RWPE2 (cell line): ENCODE data around the gene LRRN4.

Experiments used
- ATAC-seq: fragments of 200-7000 bp; cut with Tn5 transposase; 3 replicates; pipeline ENCODE4 v1.9.1; 2021; ENCODE audit warnings: low read depth
- DNase-seq: peaks from one replicate; pipeline ENCODE4 v3.0.0-alpha.2; 2020; ENCODE audit warnings: low spot score
- H3K27ac ChIP-seq: fragments of 450-650 bp; 2 replicates; pipeline ENCODE4 v1.5.1; 2017; ENCODE audit warnings: mild to moderate bottlenecking; ENCODE audit not compliant: poor library complexity, severe bottlenecking
- H3K27me3 ChIP-seq: fragments of 250-450 bp; sonication (Bioruptor Pico); 2 replicates; pipeline ENCODE4 v1.5.1; 2021; ENCODE audit warnings: mild to moderate bottlenecking, moderate library complexity; ENCODE audit not compliant: insufficient read depth, poor library complexity, severe bottlenecking
- H3K36me3 ChIP-seq: fragments of 250-450 bp; sonication (Bioruptor Pico); 2 replicates; pipeline ENCODE4 v1.5.1; 2020; ENCODE audit warnings: low read depth, mild to moderate bottlenecking, moderate library complexity
- H3K4me1 ChIP-seq: fragments of 250-450 bp; sonication (Bioruptor Pico); 2 replicates; pipeline ENCODE4 v1.5.1; 2021; ENCODE audit warnings: mild to moderate bottlenecking, moderate library complexity; ENCODE audit not compliant: insufficient read depth, poor library complexity, severe bottlenecking
- H3K4me3 ChIP-seq: fragments of 250-450 bp; sonication (Bioruptor Pico); 2 replicates; pipeline ENCODE4 v1.5.1; 2021; ENCODE audit warnings: mild to moderate bottlenecking, moderate library complexity; ENCODE audit not compliant: severe bottlenecking
- H3K9me3 ChIP-seq: fragments of 250-450 bp; sonication (Bioruptor Pico); 2 replicates; pipeline ENCODE4 v1.5.1; 2021; ENCODE audit warnings: mild to moderate bottlenecking, moderate library complexity; ENCODE audit not compliant: severe bottlenecking
- TF ChIP-seq, protein P1 (sequence below): fragments of 450-650 bp; IDR thresholded peaks from one replicate; pipeline ENCODE4 v1.5.1; 2017; ENCODE audit warnings: mild to moderate bottlenecking, moderate library complexity; ENCODE audit not compliant: poor library complexity, severe bottlenecking

LRRN4 gene

DNA sequence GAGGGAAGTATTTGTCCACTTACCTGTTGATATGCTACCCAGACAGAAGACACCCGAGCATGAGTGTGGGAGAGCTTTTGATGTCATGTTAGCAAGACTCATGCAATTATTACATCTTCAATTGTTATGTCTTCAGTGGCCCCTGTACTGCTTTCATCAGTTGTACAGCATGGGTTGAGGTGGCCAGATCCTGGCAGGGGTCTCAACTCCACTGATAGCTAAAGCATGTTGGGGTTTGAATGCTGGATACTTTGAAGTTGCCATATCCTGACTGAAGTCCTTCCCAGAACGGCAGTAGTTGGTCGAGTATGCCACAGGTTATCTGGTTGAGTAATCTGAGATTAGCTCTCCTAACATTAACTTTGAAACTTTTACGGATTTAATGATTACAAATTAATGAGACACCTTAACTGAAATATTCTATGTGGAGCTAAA lies 46.7 kb downstream of the LRRN4 start:
- TF ChIP-seq, protein P1, sequence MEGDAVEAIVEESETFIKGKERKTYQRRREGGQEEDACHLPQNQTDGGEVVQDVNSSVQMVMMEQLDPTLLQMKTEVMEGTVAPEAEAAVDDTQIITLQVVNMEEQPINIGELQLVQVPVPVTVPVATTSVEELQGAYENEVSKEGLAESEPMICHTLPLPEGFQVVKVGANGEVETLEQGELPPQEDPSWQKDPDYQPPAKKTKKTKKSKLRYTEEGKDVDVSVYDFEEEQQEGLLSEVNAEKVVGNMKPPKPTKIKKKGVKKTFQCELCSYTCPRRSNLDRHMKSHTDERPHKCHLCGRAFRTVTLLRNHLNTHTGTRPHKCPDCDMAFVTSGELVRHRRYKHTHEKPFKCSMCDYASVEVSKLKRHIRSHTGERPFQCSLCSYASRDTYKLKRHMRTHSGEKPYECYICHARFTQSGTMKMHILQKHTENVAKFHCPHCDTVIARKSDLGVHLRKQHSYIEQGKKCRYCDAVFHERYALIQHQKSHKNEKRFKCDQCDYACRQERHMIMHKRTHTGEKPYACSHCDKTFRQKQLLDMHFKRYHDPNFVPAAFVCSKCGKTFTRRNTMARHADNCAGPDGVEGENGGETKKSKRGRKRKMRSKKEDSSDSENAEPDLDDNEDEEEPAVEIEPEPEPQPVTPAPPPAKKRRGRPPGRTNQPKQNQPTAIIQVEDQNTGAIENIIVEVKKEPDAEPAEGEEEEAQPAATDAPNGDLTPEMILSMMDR: no peak
- Histone ChIP-seq H3K27ac (peak overlapping the region; percentile 89), H3K4me3 (peak overlapping the region; percentile 77), H3K27me3 (no peaks in the 10 kb centered on the region), H3K36me3 (peaks cover 25% of the 10 kb centered on the region), H3K9me3 (no peaks in the 10 kb centered on the region), H3K4me1 (peaks cover 21% of the 10 kb centered on the region)
- ATAC-seq (no peak), DNase-seq (no peak)

DNA sequence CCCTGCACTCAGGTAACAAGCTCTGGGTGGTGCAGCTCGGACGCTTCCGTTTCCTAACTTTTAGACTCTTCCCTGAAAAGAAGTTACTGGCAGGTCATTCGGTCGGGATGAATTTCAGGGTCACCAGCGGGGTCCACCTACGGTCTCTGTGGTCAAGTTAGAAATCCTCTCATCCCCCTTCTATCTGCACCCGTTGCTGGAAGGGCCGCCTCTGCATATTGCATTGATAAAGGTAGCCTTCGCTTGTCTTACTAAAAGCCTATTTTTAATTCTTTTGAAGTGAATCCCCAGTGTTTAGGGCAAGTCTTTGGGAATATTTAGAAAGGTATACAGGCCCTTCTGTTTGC lies 47.3 kb downstream of the LRRN4 start:
- H3K36me3 ChIP-seq: peaks cover 20% of the 10 kb centered on the region
- TF ChIP-seq, protein P1: no peak
- H3K27ac ChIP-seq: peak overlapping the region; percentile 89
- ATAC-seq (no peak), DNase-seq (no peak)
- H3K4me1 ChIP-seq: peaks cover 21% of the 10 kb centered on the region
- peak overlapping the region; percentile 77 for H3K4me3 ChIP-seq
- no peaks in the 10 kb centered on the region for H3K27me3 ChIP-seq
- no peaks in the 10 kb centered on the region for H3K9me3 ChIP-seq

DNA sequence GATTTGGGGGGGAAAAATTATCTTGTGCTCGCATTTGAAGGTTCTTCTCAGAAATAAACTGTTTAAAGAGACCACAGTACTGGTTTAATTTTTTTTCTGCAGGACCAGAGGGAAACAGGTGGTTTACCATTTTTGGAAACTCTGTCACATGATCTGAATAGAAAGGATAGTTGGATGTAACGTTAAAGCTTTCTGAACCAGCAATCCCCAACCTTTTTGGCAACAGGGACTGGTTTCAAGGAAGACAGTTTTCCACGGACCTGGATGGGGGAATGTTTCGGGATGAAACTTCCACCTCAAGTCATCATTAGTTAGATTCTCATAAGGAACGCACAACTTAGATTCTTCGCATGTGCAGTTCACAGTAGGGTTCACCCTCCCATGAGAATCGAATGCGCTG lies 53.0 kb downstream of the LRRN4 start:
- H3K27ac ChIP-seq: no peak overlapping the region
- H3K4me1 ChIP-seq: peaks cover 6% of the 10 kb centered on the region
- no peak for ATAC-seq
- no peak for DNase-seq
- TF ChIP-seq, protein P1: no peak
- H3K27me3 ChIP-seq: no peaks in the 10 kb centered on the region
- H3K36me3 ChIP-seq: peaks cover 21% of the 10 kb centered on the region
- H3K4me3 ChIP-seq: no peak overlapping the region
- no peaks in the 10 kb centered on the region for H3K9me3 ChIP-seq

DNA sequence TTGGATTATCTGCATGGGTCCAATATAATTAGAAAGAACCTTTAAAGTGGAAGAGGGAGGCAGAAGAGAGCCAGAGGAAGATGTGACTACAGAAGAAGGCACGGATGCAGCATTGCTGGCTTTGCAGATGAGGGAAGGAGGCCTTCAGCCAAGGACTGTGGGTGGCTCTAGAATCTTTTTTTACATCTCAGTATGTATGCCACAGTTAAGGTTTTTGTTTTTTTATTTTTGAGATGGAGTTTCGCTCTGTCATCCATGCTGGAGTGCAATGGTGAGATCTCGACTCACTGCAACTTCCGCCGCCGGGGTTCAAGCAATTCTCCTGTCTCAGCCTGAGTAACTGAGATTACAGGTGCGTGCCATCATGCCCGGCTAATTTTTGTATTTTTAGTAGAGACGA lies 54.1 kb downstream of the LRRN4 start:
- TF ChIP-seq, protein P1: no peak
- Histone ChIP-seq H3K27me3 (no peaks in the 10 kb centered on the region), H3K27ac (no peak overlapping the region), H3K4me1 (no peaks in the 10 kb centered on the region), H3K4me3 (no peak overlapping the region), H3K36me3 (peaks cover 32% of the 10 kb centered on the region), H3K9me3 (no peaks in the 10 kb centered on the region)
- no peak for ATAC-seq
- DNase-seq: no peak

DNA sequence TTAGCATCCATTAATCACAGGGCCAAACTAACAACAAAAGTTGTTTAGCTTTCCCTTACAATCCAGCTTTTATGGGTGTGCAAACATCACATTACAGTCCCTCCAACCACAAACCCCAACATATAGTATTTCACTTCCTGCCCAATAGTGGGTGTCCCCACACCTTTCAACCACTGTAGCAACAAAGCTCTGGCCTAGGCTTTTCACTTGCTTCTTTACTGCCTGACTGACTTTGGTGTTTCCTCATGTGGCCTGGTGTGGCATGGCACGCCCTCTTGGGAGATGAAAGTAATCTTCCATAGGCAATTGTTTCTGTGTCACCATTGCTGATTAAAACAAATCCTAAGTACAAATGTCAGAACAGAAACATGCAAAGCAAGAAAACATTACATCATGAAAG lies 57.1 kb downstream of the LRRN4 start:
- TF ChIP-seq, protein P1: no peak
- H3K9me3 ChIP-seq: no peaks in the 10 kb centered on the region
- no peaks in the 10 kb centered on the region for H3K4me1 ChIP-seq
- DNase-seq (no peak), ATAC-seq (peak; percentile 25; the same call in 1 of the 3 replicates)
- no peak overlapping the region for H3K4me3 ChIP-seq
- H3K36me3 ChIP-seq: peaks cover 62% of the 10 kb centered on the region
- H3K27me3 ChIP-seq: no peaks in the 10 kb centered on the region
- H3K27ac ChIP-seq: no peak overlapping the region
